ENCODE data around the gene TGFB2.

TGFB2 gene

GRCh38 chr1:218462587-218462986 lies 117.5 kb downstream of the TGFB2 start:
- H3K4me1 Mint-ChIP-seq = no peaks in the 10 kb centered on the region
- no peak for DNase-seq (ENCODE audit: low spot score in 2 of 2)
- H3K36me3 Mint-ChIP-seq = no peaks in the 10 kb centered on the region
- no peaks in the 10 kb centered on the region for H3K9me3 Mint-ChIP-seq
- no peak overlapping the region for H3K27ac Mint-ChIP-seq
- no peak overlapping the region for H3K4me3 Mint-ChIP-seq
- no peak for ATAC-seq

DNA sequence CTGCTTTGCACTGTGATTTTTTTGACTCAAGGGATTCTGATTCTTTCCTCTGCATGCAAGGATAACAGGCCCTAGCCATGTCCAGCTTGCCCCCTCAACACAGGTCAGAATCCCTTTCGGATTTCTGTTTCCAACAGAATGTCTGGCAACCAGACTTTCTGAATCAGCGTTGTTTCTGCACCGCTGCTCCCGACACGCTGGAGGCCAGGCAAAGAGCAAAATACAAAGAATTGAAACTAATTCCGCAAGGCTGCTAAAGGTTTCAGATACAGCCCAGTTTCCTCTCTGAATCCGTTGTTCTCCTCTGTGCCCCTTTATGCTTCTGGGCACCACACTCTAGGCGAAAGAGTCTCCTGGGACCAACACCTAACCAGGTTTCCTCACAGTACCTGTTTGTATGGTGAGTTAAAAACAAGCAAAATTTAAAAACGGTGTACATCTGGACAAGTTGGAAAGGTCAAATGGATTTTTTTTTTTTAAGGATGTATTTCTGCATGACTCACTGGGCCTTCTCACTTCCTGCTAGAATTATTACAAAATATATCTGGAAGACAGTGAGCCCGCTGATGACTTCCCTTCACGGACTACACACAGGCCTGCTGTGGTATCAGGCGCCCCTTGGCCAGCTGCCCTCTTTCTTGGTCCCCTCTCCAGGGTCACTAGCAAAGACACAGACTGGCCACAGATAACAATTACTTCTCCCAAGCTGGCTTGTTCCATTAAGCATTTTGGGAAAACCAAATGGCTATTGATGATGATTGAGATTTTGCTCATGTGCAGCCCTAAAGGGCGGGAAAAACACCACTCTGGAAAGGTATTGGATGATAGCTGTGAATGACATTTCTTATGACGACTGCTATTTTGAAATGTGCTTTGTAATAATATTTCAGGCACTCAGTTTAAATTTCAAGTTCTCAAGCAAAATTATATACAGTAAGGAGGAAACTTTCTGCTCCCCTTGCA lies 118.3 kb downstream of the TGFB2 start:
- H3K36me3 Mint-ChIP-seq = no peaks in the 10 kb centered on the region

GRCh38 chr1:218464871-218465270 lies 119.7 kb downstream of the TGFB2 start:
- Mint-ChIP-seq H3K27ac (no peak overlapping the region), H3K4me1 (no peaks in the 10 kb centered on the region), H3K4me3 (no peak overlapping the region), H3K9me3 (no peaks in the 10 kb centered on the region), H3K36me3 (no peaks in the 10 kb centered on the region)
- ATAC-seq = no peak
- DNase-seq (ENCODE audit: low spot score in 2 of 2) = no peak

More for the DNA sequence above, 118.3 kb downstream of the TGFB2 start:
- ATAC-seq (no peak), DNase-seq (ENCODE audit: low spot score in 2 of 2) (no peak)
- H3K27ac Mint-ChIP-seq = no peak overlapping the region
- no peak overlapping the region for H3K4me3 Mint-ChIP-seq
- H3K4me1 Mint-ChIP-seq = no peaks in the 10 kb centered on the region
- H3K9me3 Mint-ChIP-seq = no peaks in the 10 kb centered on the region

GRCh38 chr1:218466341-218467010 lies 121.3 kb downstream of the TGFB2 start:
- Mint-ChIP-seq H3K4me1 (no peaks in the 10 kb centered on the region), H3K36me3 (no peaks in the 10 kb centered on the region), H3K9me3 (no peaks in the 10 kb centered on the region), H3K4me3 (no peak overlapping the region), H3K27ac (no peak overlapping the region)
- no peak for DNase-seq (ENCODE audit: low spot score in 2 of 2)
- no peak for ATAC-seq

GRCh38 chr1:218467101-218468072 lies 122.3 kb downstream of the TGFB2 start:
- no peaks in the 10 kb centered on the region for H3K4me1 Mint-ChIP-seq
- no peaks in the 10 kb centered on the region for H3K36me3 Mint-ChIP-seq
- no peak overlapping the region for H3K4me3 Mint-ChIP-seq
- no peak overlapping the region for H3K27ac Mint-ChIP-seq
- no peak for ATAC-seq
- no peaks in the 10 kb centered on the region for H3K9me3 Mint-ChIP-seq
- DNase-seq (ENCODE audit: low spot score in 2 of 2) = no peak

DNA sequence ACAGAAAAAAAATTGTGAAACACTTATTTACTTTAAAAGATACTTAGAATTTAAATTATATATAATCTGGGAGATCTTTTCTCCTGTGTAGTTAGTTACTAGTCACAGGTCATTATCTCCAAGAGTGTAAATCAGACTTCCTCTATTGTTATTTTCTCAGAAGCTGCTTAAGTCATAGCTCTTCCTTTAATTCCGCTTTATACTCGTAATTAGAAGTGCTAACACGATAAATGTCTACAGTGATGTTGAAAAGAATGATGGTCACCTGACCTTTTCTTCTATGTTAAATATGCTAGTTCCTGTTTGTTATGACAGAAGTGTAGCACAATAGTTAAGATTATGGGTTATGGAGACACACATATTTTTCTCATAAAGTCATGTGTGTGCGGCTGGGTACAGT lies 123.6 kb downstream of the TGFB2 start:
- ATAC-seq (no peak), DNase-seq (ENCODE audit: low spot score in 2 of 2) (no peak)
- Mint-ChIP-seq H3K4me1 (no peaks in the 10 kb centered on the region), H3K9me3 (no peaks in the 10 kb centered on the region), H3K36me3 (no peaks in the 10 kb centered on the region), H3K4me3 (no peak overlapping the region), H3K27ac (no peak overlapping the region)

- no peaks in the 10 kb centered on the region for H3K9me3 Mint-ChIP-seq
- no peak overlapping the region for H3K4me3 Mint-ChIP-seq
- no peak for DNase-seq (ENCODE audit: low spot score in 2 of 2)
- ATAC-seq = no peak
- H3K4me1 Mint-ChIP-seq = peaks cover 6% of the 10 kb centered on the region
- no peaks in the 10 kb centered on the region for H3K36me3 Mint-ChIP-seq
- H3K27ac Mint-ChIP-seq = no peak overlapping the region
Measured at GRCh38 chr1:218472885-218473284, 127.7 kb downstream of the TGFB2 start.

GRCh38 chr1:218473522-218473921 lies 128.4 kb downstream of the TGFB2 start:
- Mint-ChIP-seq H3K36me3 (no peaks in the 10 kb centered on the region), H3K4me3 (no peak overlapping the region), H3K27ac (no peak overlapping the region), H3K4me1 (peaks cover 6% of the 10 kb centered on the region), H3K9me3 (no peaks in the 10 kb centered on the region)
- DNase-seq (ENCODE audit: low spot score in 2 of 2) (no peak), ATAC-seq (no peak)

DNA sequence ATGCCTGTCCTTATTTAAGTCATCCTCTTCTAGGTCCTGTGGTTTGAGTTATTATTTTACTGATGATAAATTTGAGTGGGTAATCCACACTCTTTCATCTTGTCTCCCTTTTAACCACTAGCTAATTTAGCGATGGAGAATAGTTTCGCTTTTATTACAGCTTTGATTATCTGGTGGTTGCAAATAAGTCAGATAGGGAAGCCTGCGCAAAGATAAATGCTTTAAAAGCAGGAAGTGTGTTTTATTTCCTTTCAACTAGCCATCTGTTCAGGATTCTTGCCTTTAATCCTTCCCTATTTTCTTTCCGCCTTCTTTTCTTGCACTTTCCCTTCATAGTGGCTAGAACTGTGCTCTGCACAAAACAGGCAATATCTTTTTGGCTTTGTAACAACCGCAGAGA lies 129.0 kb downstream of the TGFB2 start:
- H3K36me3 Mint-ChIP-seq = no peaks in the 10 kb centered on the region
- peaks cover 6% of the 10 kb centered on the region for H3K4me1 Mint-ChIP-seq
- H3K27ac Mint-ChIP-seq = no peak overlapping the region

DNA sequence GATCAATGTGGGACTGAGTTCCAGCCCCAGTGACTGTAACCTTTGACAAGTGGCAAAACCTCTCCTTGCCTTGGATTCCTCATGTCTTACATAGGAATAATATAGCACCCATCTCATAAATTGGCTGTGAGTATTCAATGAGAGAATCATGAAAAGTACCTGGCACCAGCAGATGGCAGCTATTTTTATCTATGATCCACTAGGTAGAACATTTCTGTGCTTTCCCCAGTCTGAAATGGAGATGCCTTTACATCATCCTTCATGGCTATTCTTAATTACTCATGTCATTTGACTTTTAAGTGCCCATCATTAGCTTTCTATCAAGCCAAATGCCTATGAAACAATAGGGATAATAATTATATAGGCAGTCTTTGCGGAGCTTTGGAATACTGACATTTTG lies 130.1 kb downstream of the TGFB2 start:
- ATAC-seq (no peak), DNase-seq (ENCODE audit: low spot score in 2 of 2) (no peak)
- Mint-ChIP-seq H3K4me3 (no peak overlapping the region), H3K36me3 (no peaks in the 10 kb centered on the region), H3K27ac (no peak overlapping the region), H3K4me1 (peaks cover 6% of the 10 kb centered on the region), H3K9me3 (no peaks in the 10 kb centered on the region)

More for the DNA sequence above, 129.0 kb downstream of the TGFB2 start:
- ATAC-seq (no peak), DNase-seq (ENCODE audit: low spot score in 2 of 2) (no peak)
- H3K4me3 Mint-ChIP-seq = no peak overlapping the region
- H3K9me3 Mint-ChIP-seq = no peaks in the 10 kb centered on the region

GRCh38 chr1:218475699-218476098 lies 130.6 kb downstream of the TGFB2 start:
- no peaks in the 10 kb centered on the region for H3K9me3 Mint-ChIP-seq
- ATAC-seq (no peak), DNase-seq (ENCODE audit: low spot score in 2 of 2) (no peak)
- H3K4me1 Mint-ChIP-seq = peaks cover 6% of the 10 kb centered on the region
- H3K36me3 Mint-ChIP-seq = no peaks in the 10 kb centered on the region
- H3K27ac Mint-ChIP-seq = no peak overlapping the region
- H3K4me3 Mint-ChIP-seq = no peak overlapping the region

DNA sequence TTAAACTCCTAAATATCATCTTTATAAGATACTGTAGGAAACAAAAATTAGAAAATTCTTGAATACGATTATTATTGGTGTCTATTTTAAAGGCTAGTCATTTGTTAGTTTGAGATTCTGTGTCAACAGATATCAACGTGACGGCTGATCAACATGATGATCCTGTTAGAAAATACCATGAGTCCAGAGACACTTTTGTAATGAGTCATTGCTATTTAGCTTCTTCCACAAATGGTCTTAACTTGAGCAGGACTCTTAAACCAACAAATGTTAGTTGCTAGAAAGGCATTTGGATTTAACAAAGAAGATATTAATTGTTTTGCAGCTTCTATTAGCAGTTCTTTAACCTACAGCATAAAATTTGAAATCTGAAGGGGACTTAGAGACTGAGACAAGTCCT lies 131.2 kb downstream of the TGFB2 start:
- DNase-seq (ENCODE audit: low spot score in 2 of 2) (no peak), ATAC-seq (no peak)
- Mint-ChIP-seq H3K36me3 (no peaks in the 10 kb centered on the region), H3K27ac (no peak overlapping the region), H3K4me1 (peaks cover 6% of the 10 kb centered on the region), H3K4me3 (no peak overlapping the region), H3K9me3 (no peaks in the 10 kb centered on the region)

- ATAC-seq = no peak
- Mint-ChIP-seq H3K4me3 (no peak overlapping the region), H3K9me3 (no peaks in the 10 kb centered on the region), H3K27ac (no peak overlapping the region), H3K36me3 (no peaks in the 10 kb centered on the region), H3K4me1 (peaks cover 6% of the 10 kb centered on the region)
- DNase-seq (ENCODE audit: low spot score in 2 of 2) = no peak
Measured at GRCh38 chr1:218478336-218478735, 133.2 kb downstream of the TGFB2 start.

DNA sequence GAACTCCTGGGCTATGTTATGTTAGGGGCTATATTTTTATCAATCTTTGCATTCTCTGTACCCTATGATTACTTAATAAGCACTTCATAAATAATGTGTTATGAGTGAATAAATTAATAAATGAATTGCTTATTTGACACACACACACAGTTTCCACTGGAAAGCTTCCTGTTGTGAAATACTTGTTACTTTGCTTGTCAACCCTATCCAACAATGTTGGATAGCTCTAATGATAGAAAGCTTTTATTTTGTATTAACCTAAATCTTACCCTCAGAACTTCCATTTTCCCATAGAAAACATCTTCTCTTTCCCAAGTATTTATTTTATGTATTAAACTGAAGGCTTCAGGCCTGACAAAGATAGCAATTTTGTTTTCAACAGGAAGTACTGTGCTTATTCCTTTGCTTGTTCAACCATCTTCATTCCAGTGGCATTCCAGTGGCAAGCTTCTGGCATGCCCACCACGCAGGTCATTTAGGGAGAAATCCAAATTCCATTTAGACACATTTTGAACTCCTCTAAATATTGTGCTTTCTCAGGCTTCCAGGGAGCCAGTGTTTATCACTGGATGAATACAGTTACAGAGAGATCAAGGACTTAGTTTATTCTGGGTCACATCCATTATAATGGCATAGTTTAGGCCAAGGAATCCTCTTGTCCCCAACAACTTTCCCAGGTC lies 134.4 kb downstream of the TGFB2 start:
- no peak overlapping the region for H3K27ac Mint-ChIP-seq
- ATAC-seq (no peak), DNase-seq (ENCODE audit: low spot score in 2 of 2) (no peak)
- H3K4me3 Mint-ChIP-seq = no peak overlapping the region
- H3K9me3 Mint-ChIP-seq = no peaks in the 10 kb centered on the region
- H3K4me1 Mint-ChIP-seq = peaks cover under 1% of the 10 kb centered on the region
- no peaks in the 10 kb centered on the region for H3K36me3 Mint-ChIP-seq

DNA sequence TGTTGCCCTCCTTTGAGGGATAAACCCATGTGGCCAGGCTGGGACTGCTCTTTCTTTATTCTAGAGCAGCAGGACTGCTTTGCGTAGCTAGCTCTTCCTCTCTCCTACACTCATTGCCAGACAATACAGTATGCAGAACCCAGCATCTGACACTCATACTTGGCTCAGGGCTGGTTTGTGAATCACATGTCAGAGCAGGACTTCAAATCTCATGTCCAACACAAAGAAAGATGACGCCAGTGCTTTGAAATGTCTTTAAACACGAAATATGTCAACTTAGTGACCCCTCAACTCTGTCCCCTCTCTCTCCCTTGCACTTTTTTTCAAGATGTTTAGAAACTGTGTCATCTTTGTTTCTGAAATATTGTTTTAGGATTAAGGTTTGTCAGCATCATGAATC lies 135.0 kb downstream of the TGFB2 start:
- DNase-seq (ENCODE audit: low spot score in 2 of 2) = no peak
- H3K4me1 Mint-ChIP-seq = no peaks in the 10 kb centered on the region
- no peaks in the 10 kb centered on the region for H3K36me3 Mint-ChIP-seq
- H3K4me3 Mint-ChIP-seq = no peak overlapping the region
- no peaks in the 10 kb centered on the region for H3K9me3 Mint-ChIP-seq
- ATAC-seq = no peak
- no peak overlapping the region for H3K27ac Mint-ChIP-seq

Measured in stimulated activated effector memory CD8-positive, alpha-beta T cell treated with anti-CD3 and anti-CD28 coated beads, Interleukin-12 subunit alpha, Interleukin-12 subunit beta, amount 100 ng/mL, for 72 hours (primary cell).